NOMO-1 (cell line): ENCODE data around the gene CFHR5.
"Not testable (repeated sequence)": the region's sequence is repeated elsewhere in the genome, so short reads cannot be mapped to it uniquely, and the experiment has no call there.

Experiments
- DNase-seq, 2 experiments: peaks; one replicate each; lab custom pipeline; 2025; ENCODE audit not compliant: unreplicated experiment in 2 of 2; lab: John Stamatoyannopoulos, UW

The CFHR5 gene

DNA sequence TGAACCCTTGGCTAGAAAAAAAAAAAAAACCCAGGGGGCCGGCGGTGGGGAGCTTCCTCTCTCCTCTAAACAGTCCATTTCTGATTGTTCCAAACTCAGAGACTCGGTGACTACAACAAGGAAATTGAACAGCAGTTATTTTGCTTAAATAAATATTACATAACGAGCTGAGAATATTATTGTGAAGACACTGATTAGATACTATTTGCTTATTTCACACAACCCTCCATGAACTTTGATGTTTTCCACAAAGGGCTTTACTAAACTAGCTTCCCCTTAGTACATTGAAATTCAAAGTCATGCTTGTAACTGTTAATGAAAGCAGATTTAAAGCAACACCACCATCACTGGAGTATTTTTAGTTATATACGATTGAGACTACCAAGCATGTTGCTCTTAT is at the start of gene CFHR5:
CFHR5 (plus strand) TSS at position 279 of the 400 bp plus-strand sequence; CDS start at position 388, 109 bp downstream.
- DNase-seq, result no peak

DNA sequence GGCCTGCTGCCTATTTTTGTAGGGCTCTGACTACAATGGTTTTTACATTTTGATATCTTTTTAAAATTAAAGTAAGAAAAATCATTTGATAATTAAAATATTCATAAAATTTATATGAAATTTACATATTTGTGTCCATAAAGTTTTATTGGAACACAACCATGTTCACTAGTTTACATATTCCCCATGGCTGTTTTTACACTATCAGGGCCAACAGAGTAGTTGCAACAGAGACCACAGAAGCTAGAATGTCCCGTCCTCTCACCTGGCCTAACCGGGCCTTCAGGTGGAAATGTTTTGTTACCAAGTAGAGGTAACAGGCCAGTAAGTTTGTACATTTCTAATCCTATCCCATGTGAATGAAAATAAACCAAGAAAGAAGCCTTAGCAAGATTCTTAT is 44.5 kb upstream of the CFHR5 start:
- not testable (repeated sequence) for DNase-seq

DNA sequence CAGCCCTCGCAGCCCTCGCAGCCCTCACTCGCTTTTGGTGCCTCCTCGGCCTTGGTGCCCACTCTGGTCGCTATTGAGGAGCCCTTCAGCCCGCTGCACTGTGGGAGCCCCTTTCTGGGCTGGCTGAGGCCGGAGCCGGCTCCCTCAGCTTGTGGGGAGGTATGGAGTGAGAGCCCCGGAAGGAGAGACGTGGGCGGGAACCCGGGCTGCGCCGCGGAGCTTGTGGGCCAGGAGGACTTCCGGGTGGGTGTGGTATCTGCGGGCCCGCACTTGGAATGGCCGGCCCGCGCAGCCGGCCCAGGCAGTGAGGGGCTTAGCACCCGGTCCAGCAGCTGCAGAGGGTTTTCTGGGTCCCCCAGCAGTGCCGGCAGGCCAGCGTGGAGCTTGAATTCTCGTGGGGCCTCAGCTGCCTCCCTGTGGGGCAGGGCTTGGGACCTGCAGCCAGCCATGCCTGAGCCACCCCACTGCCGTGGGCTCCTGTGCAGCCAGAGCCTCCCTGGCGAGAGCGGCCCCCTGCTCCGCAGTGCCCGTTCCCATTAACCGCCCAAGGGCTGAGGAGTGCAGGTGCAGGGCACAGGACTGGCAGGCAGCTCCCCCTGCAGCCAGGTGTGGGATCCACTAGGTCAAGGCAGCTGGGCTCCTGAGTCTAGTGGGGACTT is 43.7 kb upstream of the CFHR5 start:
- DNase-seq, result no peak

DNA sequence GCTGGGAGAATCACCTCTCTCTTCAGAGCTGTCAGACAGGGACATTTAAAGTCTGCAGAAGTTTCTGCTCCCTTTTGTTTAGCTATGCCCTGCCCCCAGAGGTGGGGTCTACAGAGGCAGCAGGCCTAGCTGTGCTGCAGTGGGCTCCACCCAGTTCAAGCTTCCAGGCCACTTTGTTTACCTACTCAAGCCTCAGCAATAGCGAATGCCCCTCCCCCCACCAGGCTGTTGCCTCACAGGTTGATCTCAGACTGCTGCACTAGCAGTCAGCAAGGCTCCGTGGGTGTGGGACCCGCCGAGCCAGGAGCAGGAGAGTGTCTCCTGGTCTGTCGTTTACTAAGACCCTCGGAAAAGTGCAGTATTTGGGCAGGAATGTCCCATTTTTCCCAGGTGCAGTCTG is 35.9 kb upstream of the CFHR5 start:
- DNase-seq, result not testable (repeated sequence)

DNA sequence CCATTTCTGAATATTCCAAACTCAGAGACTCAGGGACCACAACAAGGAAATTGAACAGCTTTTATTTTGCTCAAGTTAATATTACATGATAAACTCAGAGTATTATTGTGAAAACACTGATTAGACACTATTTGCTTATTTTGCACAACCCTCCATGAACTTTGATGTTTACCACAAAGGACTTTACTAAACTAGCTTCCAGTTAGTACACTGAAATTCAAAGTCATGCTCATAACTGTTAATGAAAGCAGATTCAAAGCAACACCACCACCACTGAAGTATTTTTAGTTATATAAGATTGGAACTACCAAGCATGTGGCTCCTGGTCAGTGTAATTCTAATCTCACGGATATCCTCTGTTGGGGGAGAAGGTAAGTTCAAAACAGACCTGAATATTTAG is 33.8 kb upstream of the CFHR5 start, which contains the start of gene CFHR2:
CFHR2 (plus strand) TSS at position 171 of the 400 bp plus-strand sequence; CDS start at position 314, 143 bp downstream.
- not testable (repeated sequence) for DNase-seq

DNA sequence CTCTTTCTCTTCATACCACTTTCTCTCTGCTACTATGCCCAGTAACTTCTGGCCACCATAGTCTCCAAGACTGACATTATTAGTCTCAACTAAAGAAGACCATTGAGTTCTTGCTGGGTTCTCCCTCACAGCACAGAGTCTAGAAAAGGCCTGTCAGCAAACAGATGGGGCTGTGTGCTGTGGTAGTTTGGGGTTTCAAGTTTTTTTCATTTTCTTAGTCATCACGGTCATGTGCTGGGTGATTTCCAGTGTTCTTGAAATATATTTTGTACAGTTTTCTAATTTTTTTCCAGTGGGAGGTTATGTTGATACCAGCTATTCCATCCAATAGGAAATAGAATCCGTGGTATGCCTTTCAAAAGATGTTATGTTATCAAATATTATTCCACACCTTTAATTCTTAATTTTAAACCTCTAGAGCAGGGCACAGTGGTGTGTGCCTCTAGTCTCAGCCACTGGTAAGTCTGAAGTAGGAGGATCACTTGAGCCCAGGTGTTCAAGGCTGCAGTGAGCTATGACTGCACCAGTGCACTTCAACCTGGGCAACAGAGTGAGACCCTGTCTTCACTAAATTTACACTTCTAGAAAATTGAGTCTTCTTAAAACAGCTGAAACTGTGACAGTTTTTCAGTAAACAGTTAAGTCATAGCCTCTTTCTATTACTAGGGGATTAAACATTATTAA is 25.5 kb upstream of the CFHR5 start:
- no peak for DNase-seq

DNA sequence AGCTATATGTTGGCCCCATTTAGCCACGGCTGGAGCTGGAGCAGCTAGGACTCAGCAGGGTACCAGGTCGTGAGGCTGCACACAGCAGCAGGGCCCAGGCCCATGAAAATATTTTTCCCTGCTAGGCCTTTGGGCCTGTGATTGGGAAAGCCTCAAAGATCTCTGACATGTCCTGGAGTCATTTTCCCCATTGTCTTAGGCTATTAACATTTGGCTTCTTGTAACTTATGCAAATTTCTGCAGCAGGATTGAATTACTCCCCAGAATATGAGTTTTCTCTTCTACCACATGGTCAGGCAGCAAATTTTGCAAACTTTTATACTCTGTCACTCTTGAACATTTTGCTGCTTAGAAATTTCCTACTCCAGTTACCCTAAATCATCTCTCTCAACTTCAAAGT is 22.6 kb upstream of the CFHR5 start:
- no peak for DNase-seq

DNA sequence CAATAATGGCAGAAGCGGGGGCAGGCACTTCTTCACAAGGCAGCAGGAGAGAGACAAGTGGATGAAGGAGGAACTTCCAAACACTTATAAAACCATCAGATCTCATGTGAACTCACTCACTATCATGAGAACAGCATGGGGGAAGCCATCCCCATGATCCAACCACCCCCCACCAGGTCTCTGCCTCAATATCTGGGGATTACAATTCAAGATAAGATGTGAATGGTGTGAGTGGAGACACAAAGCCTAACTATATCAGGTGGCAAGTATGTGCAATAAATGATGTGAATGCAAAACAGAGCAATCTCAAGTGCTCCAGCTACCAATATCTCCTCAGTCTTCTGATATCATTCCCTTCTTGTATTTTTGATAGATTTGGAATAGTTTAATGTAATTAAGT is 21.4 kb upstream of the CFHR5 start:
- DNase-seq, result no peak

DNA sequence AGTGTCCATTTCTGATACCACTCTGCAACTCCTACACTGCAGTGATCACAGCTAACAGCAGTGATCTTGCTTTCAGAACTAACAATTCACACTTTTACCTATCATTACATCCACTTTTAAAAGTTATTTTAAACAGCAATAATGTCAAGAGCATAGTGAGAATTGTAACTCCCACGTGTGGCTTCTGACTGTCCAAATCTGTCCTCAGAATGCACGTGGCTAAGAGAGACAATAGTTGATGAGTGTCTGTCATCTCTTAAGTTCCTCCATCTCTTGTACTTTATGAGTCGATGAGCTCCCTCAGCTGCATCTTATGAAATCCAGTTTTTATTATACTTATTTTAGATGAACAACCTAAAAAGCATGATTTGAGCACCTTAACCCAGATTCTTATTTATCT is 16.5 kb upstream of the CFHR5 start:
- DNase-seq, result no peak

DNA sequence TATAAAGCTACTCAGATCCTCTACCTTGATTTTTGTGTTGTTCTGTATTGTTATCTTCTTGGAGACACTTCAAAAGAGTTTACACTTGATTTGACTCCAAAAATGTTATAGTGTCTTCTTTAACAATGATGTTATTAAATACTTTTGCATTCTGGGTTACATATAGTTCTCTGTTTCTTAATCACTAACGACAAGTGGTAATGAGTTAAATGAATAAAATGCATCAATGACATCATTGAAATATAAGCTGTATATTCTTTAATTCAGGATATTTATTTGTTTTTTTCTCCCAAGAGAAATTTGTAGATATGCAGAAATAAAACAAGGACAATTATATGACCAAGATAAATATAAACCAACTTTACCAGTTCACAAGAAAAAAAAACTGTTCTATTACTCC is 7.2 kb upstream of the CFHR5 start:
- no peak for DNase-seq

DNA sequence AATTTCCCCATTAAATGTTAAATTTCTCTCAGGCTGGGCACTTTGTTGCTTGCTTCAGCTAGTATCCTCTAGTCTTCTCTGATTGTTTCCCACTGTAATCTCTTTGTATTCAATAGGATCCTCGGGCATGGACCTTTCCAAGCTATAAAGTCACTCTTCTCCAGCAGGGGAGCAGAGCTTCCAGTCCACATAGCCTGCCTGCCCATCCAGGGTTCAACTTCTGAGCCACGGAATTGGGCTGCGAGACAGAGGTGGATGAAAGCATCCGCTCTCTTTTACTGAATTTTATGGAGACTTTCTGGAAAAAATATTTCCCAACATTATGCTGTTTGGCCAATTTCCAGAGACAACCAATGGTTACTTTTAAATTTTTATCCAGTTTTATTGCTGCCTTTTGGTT is 1.1 kb upstream of the CFHR5 start:
- DNase-seq, result no peak

DNA sequence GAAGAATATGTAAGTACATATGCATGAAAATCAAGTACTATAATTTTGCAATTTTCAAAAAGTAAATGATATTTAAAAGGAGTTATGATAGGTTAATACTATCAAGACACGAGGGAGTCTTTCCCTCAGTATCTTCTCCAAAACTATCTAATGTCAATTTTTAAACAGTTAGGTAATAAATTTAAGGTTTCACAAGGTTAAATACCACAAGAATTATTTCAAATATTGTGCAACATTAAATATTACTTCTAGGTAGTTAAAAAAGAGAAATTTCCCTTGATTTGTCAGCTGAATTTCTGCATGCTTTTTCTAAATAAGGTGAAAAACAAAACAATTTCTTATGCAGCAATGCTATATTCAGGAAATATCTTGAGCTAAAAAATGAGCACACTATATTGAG is 3.5 kb downstream of the CFHR5 start:
- DNase-seq, result no peak

DNA sequence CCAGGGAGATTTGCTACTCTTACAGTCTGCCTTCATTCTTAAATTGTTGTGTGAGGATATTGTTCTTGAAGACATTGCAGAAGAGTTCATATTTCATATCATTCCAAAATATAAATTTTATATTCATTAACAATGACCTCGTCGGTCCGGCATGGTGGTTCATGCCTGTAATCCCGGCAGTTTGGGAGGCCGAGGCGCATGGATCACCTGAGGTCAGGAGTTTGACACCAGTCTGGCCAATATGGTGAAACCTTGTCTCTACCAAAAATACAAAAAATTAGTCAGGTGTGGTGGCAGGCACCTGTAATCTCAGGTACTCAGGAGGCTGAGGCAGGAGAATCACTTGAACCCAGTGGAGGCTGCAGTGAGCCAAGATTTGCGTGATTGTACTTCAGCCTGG is 4.9 kb downstream of the CFHR5 start:
- not testable (repeated sequence) for DNase-seq

DNA sequence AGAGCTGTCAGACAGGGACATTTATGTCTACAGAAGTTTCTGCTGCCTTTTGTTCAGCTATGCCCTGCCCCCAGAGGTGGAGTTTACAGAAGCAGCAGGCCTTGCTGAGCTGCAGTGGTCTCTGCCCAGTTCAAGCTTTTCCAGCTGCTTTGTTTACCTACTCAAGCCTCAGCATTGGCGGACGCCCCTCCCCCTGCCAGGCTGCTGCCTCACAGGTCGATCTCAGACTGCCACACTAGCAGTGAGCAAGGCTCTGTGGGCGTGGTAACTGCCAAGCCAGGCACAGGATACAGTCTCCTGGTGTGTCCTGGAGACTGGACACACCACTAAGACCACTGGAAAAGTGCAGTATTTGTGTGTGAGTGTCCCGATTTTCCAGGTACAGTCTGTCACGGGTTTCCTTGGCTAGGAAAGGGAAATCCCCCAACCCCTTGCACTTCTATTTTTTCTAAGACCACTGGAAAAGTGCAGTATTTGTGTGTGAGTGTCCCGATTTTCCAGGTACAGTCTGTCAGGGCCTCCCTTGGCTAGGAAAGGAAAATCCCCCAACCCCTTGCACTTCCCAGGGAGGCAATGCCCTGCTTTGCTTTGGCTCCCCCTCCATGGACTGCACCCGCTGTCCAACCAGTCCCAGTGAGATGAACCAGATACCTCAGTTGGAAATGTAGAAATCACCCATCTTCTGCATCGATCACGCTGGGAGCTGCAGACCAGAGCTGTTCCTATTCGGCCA is 14.7 kb downstream of the CFHR5 start:
- not testable (repeated sequence) for DNase-seq

DNA sequence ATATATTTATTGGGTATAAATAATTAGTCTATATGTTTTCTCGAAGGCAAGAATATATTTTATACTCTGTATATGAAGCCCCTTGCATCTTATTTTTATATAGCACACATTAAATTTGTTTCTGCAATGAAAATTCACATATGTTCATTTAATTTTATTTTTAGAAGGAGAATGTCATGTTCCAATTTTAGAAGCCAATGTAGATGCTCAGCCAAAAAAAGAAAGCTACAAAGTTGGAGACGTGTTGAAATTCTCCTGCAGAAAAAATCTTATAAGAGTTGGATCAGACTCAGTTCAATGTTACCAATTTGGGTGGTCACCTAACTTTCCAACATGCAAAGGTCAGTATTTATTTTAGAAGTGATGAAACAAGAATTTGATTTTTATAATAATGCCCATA is 16.6 kb downstream of the CFHR5 start:
- DNase-seq, result no peak

DNA sequence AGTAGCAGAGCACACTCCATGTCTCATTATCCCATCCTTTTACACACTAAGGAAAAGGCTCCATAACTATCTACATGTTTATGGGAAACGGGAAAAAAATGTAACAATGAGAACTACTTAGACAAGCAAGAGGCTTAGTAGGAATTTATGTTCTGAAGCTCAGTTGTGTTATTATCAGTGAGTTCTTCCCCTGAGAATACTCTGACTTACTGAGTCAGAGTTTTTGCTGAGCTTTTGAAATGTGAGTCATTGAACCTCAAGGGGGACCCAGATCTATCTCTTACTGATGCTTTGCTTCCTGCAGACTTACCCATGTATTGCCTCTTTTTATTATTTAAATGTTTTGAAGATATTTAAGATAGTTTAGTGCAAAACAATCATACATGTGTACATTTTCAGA is 20.1 kb downstream of the CFHR5 start:
- DNase-seq, result no peak

DNA sequence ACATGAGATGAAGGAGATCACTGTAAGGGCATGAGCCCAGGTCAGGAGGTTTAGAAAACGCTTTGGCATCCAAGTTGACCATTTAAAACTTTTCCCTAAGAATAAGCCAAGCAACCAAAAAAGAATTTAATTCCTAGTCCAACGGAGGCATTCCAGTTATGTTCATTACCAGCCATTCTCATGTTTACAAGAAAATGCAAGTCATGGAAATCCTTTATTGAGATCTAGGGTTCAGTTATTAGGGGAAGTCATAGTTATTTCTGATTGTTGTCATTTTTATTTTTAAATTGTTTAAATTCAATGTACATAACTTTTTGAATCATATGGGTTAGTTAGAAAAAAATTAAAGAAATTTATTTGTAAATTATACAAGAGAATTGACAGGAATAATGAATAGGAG is 24.5 kb downstream of the CFHR5 start:
- DNase-seq, result no peak

DNA sequence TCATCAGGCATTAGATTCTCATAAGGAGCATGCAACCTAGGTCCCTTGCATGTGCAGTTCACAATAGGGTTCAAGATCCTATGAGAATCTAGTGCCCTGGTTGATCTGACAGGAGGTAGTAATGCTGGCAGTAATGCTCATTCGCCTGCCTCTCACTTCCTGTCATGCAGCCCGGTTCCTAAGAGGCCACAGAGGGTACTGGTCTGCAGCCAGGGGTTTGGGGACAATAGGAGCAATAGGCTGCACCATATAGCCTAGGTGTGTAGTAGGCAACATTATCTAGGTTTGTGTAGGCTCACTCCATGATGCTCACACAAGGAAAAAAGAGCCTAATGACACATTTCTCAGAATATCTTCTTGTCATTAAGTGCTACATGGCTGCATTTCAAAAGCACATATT is 25.8 kb downstream of the CFHR5 start:
- no peak for DNase-seq

DNA sequence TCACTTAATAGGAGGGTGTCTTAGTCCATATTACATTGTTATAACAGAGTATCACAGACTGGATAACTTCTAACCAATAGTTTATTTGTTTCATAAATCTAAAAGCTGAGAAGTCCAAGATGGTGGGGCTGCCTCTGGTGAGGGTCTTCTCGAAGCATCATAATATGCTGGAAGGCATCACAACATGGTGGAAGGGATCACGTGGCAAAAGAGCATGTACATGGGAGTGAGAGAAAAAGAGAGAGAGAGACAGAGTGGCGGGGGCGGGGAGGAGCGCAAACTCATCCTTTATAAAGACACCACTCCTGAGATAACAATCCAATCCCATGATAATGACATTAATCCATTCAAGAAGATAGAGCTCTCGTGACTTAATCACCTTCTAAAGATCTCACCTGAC is 31.5 kb downstream of the CFHR5 start:
- DNase-seq, result no peak

DNA sequence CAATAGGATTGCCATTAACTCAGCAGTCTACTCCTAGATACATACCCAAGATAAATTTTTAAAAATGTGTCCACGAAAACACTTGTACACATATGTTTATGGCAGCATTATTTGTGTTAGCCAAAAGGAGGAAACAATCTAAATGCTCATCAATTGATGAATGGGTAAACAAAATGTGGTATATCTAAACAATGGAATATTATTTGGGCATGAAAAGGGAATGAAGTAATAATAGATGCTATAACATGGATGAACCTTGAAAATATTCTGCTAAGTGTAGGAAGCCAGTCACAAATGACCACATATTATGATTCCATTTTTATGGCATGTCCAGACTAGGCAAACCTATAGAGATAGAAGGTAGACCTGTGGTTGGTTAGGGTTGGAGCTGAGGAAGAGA is 34.3 kb downstream of the CFHR5 start:
- no peak for DNase-seq

DNA sequence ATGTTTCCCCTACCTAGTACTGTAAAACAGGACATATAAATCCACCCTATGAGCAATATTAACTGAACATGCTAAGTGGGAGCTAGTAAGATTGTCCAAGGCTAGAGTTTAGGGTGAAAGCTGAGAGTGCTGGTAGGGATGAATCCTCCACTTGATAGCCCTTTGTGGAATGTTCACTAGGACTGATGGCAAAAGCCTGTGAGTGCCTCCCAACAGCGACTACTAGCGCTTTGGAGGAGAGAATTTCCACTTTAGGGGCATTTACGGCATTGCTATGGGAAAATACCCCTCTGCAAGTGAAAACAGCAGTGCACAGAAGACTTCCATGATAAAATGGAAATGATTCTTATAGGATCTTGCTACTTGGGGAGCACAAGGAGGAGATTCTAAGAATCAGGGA is 35.9 kb downstream of the CFHR5 start:
- no peak for DNase-seq

DNA sequence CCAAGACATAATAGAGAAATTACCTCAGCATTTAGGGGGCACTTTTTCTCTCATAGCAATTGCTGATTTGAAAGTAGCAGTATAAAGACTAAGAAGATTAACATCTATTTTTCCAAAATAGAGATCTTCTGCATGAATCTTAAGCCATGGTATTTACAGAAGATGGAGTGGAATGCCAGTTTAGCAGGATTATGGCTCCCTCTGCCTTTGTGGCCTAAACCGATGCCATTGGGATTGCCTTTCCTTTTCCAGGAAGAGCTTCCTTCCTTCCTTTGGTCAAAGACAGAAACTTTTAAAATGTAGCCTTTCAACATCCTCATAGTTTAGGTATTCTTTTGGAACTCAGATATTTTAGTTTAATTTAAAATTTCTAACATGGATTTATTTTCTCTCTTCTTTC is 39.4 kb downstream of the CFHR5 start:
- DNase-seq, result no peak
